Stimulated activated CD8-positive, alpha-beta memory T cell treated with anti-CD3 and anti-CD28 coated beads, Interleukin-4, amount 100 ng/mL, for 24 hours (primary cell): ENCODE results near the gene TRIM67.
"Not testable (repeated sequence)": the region's sequence is repeated elsewhere in the genome, so short reads cannot be mapped to it uniquely, and the experiment has no call there.

Experiments
- DNase-seq: peaks from one replicate; pipeline ENCODE4 v3.0.0-alpha.2; 2020; ENCODE audit warnings: low read depth

TRIM67 gene

GRCh38 chr1:231161667-231162296 lies at the start of gene TRIM67:
TSS of gene TRIM67 (plus strand) at chr1:231162058. CDS start at chr1:231162970, 912 bp downstream.
- DNase-seq, result no peak

- no peak for DNase-seq
Observed at GRCh38 chr1:231116738-231117137, 45.1 kb upstream of the TRIM67 start.

GRCh38 chr1:231118704-231119453 lies 43.0 kb upstream of the TRIM67 start:
- no peak for DNase-seq

- no peak for DNase-seq
Observed at GRCh38 chr1:231121533-231121932, 40.3 kb upstream of the TRIM67 start.

GRCh38 chr1:231122143-231122542 lies 39.7 kb upstream of the TRIM67 start:
- DNase-seq, result no peak

GRCh38 chr1:231124746-231125145 lies 37.1 kb upstream of the TRIM67 start:
- no peak for DNase-seq

GRCh38 chr1:231125972-231126580 lies 35.8 kb upstream of the TRIM67 start:
- no peak for DNase-seq

- not testable (repeated sequence) for DNase-seq
Observed at GRCh38 chr1:231127106-231127505, 34.8 kb upstream of the TRIM67 start.

- DNase-seq, result not testable (repeated sequence)
Observed at GRCh38 chr1:231128471-231128870, 33.4 kb upstream of the TRIM67 start.

GRCh38 chr1:231130544-231130943 lies 31.3 kb upstream of the TRIM67 start:
- DNase-seq, result no peak

GRCh38 chr1:231132591-231132990 lies 29.3 kb upstream of the TRIM67 start:
- DNase-seq, result not testable (repeated sequence)

GRCh38 chr1:231134624-231135023 lies 27.2 kb upstream of the TRIM67 start:
- no peak for DNase-seq

- DNase-seq, result no peak
Observed at GRCh38 chr1:231138236-231138635, 23.6 kb upstream of the TRIM67 start.

GRCh38 chr1:231139125-231139649 lies 22.7 kb upstream of the TRIM67 start:
- DNase-seq, result no peak

- no peak for DNase-seq
Observed at GRCh38 chr1:231139659-231140654, 21.9 kb upstream of the TRIM67 start.

GRCh38 chr1:231144416-231145193 lies 17.3 kb upstream of the TRIM67 start:
- no peak for DNase-seq

- no peak for DNase-seq
Observed at GRCh38 chr1:231147896-231148295, 14.0 kb upstream of the TRIM67 start.

GRCh38 chr1:231151811-231152210 lies 10.0 kb upstream of the TRIM67 start:
- DNase-seq, result no peak

- no peak for DNase-seq
Observed at GRCh38 chr1:231153726-231154125, 8.1 kb upstream of the TRIM67 start.

GRCh38 chr1:231155808-231156207 lies 6.0 kb upstream of the TRIM67 start:
- DNase-seq, result no peak

- DNase-seq, result no peak
Observed at GRCh38 chr1:231157311-231157710, 4.5 kb upstream of the TRIM67 start.
